Lower leg skin (tissue), 4 donors: ENCODE measurements around the gene CEP290. TPM values are rescaled to one million over a fixed set of nuclear protein-coding genes. Genes with fewer than 3 reads are reported as not detected.
"Not testable (repeated sequence)": the region's sequence is repeated elsewhere in the genome, so short reads cannot be mapped to it uniquely, and the experiment has no call there.

Experiments used
- DNase-seq, 2 donors: peaks; one replicate each; pipeline ENCODE4 v3.0.0-alpha.2; 2019; ENCODE audit warnings: low spot score in 2 of 2
- H3K4me3 ChIP-seq: fragments of 200-600 bp; sonication (generic); 2 replicates; pipeline ENCODE4 v1.5.1; 2017; ENCODE audit warnings: mild to moderate bottlenecking, low read depth; ENCODE audit not compliant: poor library complexity, severe bottlenecking
- POLR2A ChIP-seq, 2 donors: fragments of 450-650 bp; IDR thresholded peaks; one replicate each; pipeline ENCODE4 v1.6.1; 2016 to 2017; ENCODE audit warnings: antibody characterized with exemption in 2 of 2, mild to moderate bottlenecking in 1 of 2, moderate library complexity in 1 of 2
- WGBS, 2 donors: methylation state at CpG; one replicate each; pipeline ENCODE4 v1.1.5; 2018; 5-methylcytosine and 5-hydroxymethylcytosine counted together
- intact Hi-C: fragments of 100-400 bp; cut with DNase I; formaldehyde crosslinking; loops from one replicate; pipeline ENCODE4 v1.15.0; 2023; ENCODE audit warnings: low total_unique reads
- total RNA-seq, 4 donors: library from RNA; depleted of rRNA; stranded (reverse); fragments of >200 nt; gene quantifications; one replicate each; pipeline ENCODE4 v1.1.0, GENCODE V29; 2016
- TF ChIP-seq, protein P1 (sequence below), 3 donors: fragments of 450-650 bp; IDR thresholded peaks; one replicate each; pipeline ENCODE4 v1.5.1; 2016; ENCODE audit warnings: antibody characterized with exemption in 3 of 3, mild to moderate bottlenecking in 3 of 3, moderate library complexity in 2 of 3

CEP290 gene
- total RNA-seq, 4 donors from 2014 or later = 3.0 to 5.8 (median 3.7) TPM

DNA sequence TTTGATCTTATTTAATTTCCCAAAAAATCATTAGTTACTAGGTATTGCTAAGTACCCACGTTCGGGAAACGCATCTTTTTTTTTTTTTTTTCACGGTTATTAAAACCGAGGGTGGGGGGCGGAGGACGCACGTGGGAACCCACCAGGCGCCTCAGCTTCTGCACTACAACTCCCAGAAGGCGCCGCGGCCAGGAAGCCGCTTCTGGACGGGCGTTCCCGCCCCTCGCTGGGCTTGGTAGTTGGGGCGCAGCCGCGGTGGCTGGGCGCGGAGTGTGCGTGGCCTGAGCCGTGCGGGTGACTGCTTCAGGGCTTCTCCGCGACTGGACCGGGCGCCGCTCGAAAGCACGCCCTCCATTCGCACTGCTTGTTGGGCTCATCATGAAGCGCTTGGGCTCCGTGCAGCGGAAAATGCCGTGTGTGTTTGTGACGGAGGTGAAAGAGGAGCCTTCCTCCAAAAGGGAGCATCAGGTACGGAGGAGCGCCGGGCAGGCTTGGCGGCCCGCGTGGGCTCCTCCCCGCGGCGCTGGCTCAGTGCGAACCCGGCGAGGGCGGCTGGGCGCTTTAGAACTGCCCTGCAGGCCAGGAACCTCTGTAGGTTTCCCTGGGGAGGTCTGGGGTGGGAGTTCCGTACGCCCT, 106.5 kb downstream of the CEP290 start:
- intact Hi-C loops = no loop called here
- TF ChIP-seq, protein P1, sequence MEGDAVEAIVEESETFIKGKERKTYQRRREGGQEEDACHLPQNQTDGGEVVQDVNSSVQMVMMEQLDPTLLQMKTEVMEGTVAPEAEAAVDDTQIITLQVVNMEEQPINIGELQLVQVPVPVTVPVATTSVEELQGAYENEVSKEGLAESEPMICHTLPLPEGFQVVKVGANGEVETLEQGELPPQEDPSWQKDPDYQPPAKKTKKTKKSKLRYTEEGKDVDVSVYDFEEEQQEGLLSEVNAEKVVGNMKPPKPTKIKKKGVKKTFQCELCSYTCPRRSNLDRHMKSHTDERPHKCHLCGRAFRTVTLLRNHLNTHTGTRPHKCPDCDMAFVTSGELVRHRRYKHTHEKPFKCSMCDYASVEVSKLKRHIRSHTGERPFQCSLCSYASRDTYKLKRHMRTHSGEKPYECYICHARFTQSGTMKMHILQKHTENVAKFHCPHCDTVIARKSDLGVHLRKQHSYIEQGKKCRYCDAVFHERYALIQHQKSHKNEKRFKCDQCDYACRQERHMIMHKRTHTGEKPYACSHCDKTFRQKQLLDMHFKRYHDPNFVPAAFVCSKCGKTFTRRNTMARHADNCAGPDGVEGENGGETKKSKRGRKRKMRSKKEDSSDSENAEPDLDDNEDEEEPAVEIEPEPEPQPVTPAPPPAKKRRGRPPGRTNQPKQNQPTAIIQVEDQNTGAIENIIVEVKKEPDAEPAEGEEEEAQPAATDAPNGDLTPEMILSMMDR (IDR thresholded peaks at IDR 0.05) = no peak
- no peak for TF ChIP-seq POLR2A (IDR thresholded peaks at IDR 0.05)
- H3K4me3 ChIP-seq = peak overlapping the region; percentile 84
- WGBS, 2 donors = 0 to 1% methylated on average over 22 to 50 of the region's 54 CpGs
- DNase-seq = peak; percentile 81 to 97

- DNase-seq, H3K4me3 ChIP-seq, intact Hi-C loops: not testable (repeated sequence)
- 85 to 93% methylated on average over 3 of the region's 3 CpGs for WGBS, 2 donors
Measured at GRCh38 chr12:88031161-88031560, 110.7 kb downstream of the CEP290 start.

DNA sequence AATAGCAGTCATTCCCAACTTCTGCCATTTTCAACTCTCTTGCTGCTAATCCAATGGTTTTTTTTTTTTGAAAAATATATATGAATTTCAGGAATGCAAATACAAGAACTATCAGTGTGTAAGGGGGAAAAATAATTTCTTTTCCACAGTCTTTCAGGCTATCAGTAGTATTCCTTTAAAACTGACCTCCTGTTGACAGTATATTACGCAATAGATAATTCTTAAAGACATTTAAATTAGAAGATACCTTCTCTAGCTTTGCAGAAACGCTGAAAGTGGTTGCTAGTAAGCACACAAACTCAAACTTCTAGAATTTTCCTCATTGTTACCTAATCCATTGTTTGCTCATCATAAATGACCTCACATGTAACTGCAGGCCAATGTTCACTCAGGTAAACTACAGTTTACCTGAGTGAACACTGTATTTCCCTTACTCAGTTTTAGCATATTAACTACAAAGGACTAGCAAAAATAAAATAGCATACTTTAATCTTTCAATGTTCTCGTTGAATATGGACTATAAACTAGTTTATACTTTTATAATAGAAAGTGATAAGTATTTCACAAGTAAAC, 112.7 kb downstream of the CEP290 start, which contains the start of gene C12orf50:
Gene C12orf50, minus strand, starts transcription at position 309 of the 573 bp plus-strand sequence. CDS start 2,439 bp downstream, outside the sequence.
- TF ChIP-seq POLR2A (IDR thresholded peaks at IDR 0.05) = no peak
- TF ChIP-seq, protein P1 (IDR thresholded peaks at IDR 0.05) = no peak
- no peak within 1 kb of the TSS for H3K4me3 ChIP-seq
- WGBS, 2 donors = 48 to 53% methylated on average over 3 of the region's 3 CpGs
- intact Hi-C loops = no loop called here
- DNase-seq = no peak

- no peak for TF ChIP-seq POLR2A (IDR thresholded peaks at IDR 0.05)
- TF ChIP-seq, protein P1 (IDR thresholded peaks at IDR 0.05) = no peak
Measured at GRCh38 chr12:88026196-88026595, 115.7 kb downstream of the CEP290 start.

DNA sequence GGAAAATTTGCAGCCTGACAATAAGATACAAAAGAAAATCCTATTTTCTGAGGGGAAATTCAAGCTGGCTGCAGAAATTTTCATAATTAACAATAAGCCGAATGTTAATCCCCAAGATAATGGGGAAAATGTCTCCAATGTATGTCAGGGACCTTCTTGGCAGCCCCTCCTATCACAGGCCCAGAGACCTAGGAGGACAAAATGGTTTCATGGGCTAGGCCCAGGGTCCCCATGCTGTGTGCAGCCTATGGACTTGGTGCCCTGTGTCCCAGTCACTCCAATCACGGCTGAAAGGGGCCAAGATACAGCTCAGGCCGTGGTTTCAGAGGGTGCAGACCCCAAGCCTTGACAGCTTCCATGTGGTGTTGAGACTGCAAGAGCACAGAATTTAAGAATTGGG, 123.9 kb downstream of the CEP290 start:
- intact Hi-C loops = no loop called here
- TF ChIP-seq POLR2A (IDR thresholded peaks at IDR 0.05) = no peak
- TF ChIP-seq, protein P1 (IDR thresholded peaks at IDR 0.05) = no peak
- 75 to 95% methylated on average over 3 of the region's 3 CpGs for WGBS, 2 donors
- no peak overlapping the region for H3K4me3 ChIP-seq
- DNase-seq = no peak

More at GRCh38 chr12:88026196-88026595, 115.7 kb downstream of the CEP290 start:
- no peak for DNase-seq
- no peak overlapping the region for H3K4me3 ChIP-seq
- intact Hi-C loops = no loop called here
- 75 to 88% methylated on average over 1 of the region's 1 CpG for WGBS, 2 donors

GRCh38 chr12:88015825-88016224, 126.1 kb downstream of the CEP290 start:
- 32 to 35% methylated on average over 1 of the region's 1 CpG for WGBS, 2 donors
- TF ChIP-seq, protein P1 (IDR thresholded peaks at IDR 0.05) = no peak
- no peak for DNase-seq
- H3K4me3 ChIP-seq = no peak overlapping the region
- intact Hi-C loops = no loop called here
